Sciatic nerve (tissue), 2 donors: Measurements from ENCODE around the gene ITSN1. TPM values are rescaled to one million over a fixed set of nuclear protein-coding genes. Genes with fewer than 3 reads are reported as not detected.
A peak's percentile ranks its signal among the peaks of the same experiment; 100 is the strongest.
"Not testable (repeated sequence)": the region's sequence is repeated elsewhere in the genome, so short reads cannot be mapped to it uniquely, and the experiment has no call there.

ENCODE experiments used
- ATAC-seq: fragments of 200-7000 bp; cut with Tn5 transposase; one replicate; pipeline ENCODE4 v1.9.1; 2020; ENCODE audit warnings: mild to moderate bottlenecking, moderate library complexity
- DNase-seq: peaks from one replicate; pipeline ENCODE4 v3.0.0-alpha.2; 2020; ENCODE audit warnings: low spot score
- intact Hi-C: fragments of 100-400 bp; cut with DNase I; formaldehyde crosslinking; loops from one replicate; pipeline ENCODE4 v1.14.2; 2022
- total RNA-seq: library from RNA; stranded (reverse); fragmentation: NEBNext Ultra II Directional; extraction: Animal tissue kit (Norgen Biotek cat#: 25700); gene quantifications from one replicate; pipeline ENCODE4 v1.2.1, GENCODE V29; 2021
- donor health status: DM: no; HTN: no; CAD: no.
- donor health status: DM: no; HTN: no; CAD: no.

Gene ITSN1
- total RNA-seq, 1 donor from 2014 or later, result 88.8 TPM

- DNase-seq (no peak), ATAC-seq (no peak)
Measured at GRCh38 chr21:33699277-33699676, 57.0 kb downstream of the ITSN1 start.

GRCh38 chr21:33700491-33700890, 58.2 kb downstream of the ITSN1 start:
- ATAC-seq (no peak), DNase-seq (no peak)
- intact Hi-C loops, result no loop called here

More at GRCh38 chr21:33699277-33699676, 57.0 kb downstream of the ITSN1 start:
- intact Hi-C loops, result no loop called here

DNA sequence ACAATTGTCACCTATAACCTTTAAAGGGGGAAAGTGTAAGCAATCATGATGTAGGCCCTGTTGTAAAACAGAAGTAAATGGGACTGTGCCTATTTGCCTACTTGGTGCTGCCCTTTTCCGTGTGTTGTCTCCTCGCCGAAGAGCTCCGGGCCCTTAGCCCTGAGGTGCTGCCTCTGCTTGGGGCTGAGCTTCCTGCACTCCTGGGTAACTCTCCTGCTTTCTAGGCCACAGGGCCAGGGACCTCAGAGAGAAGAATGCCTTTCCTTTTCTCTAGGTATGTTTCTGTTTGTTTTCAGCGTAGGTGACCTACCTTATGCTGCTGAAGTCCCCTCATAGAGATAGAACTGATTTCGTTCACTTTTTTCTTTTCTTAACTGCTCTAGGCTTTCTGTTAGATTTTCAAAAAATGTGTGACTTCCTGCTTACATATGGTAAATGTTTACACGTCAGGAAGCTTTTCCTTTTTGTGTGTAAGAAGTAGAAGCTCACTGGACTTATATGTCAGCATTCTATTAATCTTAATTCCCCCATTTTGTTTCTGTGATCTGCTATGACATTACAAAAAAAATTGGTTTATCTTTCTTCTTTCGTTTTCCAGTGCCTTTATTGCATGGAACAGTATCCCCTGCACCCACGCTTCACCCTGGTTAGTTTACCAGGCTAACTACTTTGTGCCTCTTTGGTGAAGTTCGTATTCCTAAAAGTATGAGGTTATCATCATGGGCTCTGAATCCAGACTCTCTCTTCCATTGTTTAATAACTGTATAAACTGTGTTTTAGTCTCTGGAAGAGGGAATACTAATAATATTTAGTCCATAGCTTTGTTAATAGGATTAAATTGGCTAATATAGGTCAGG, 61.7 kb downstream of the ITSN1 start:
- no peak for DNase-seq
- no peak for ATAC-seq
- intact Hi-C loops, result no loop called here

DNA sequence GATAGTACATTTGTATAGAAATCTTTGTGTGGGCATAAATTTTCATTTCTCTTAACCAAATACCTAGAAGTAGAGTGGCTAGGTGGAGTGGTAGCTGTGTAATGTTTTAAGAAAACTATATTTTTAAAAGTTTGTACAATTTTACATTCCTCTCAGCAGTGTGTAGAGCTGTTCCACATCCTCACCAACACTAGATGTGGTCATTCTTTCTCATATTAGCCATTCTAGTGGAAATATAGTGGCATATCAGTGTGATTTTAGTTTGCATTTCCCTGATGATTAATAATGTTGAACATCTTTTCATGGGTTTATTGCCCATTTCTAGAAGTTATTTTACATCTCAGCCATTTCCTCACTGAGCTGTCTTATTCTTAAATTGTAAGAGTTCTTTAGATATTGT, 65.5 kb downstream of the ITSN1 start:
- ATAC-seq (no peak), DNase-seq (no peak)
- intact Hi-C loops, result no loop called here

DNA sequence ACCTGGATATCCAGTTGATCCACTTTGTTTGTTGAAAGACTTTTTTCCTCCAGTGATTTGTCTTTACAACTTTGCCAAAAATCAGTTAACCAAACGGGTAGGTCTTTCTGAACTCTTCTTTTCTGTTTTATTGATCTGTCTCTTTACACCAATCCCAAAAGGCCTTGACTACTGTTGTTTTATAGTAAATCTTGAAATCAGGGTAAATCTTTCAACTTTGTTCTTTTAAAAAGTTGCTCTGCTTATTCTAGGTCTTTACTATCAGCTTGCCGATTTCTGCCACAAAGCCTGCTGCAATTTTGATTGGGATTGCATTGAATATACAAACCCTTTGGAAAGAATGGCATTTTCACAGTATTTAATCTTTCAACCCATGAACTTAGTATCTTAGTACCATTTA, 66.6 kb downstream of the ITSN1 start:
- ATAC-seq (no peak), DNase-seq (no peak)
- intact Hi-C loops, result no loop called here

- no peak for DNase-seq
- no peak for ATAC-seq
- intact Hi-C loops, result no loop called here
Measured at GRCh38 chr21:33712022-33712803, 69.9 kb downstream of the ITSN1 start.

GRCh38 chr21:33721081-33721480, 78.8 kb downstream of the ITSN1 start:
- DNase-seq (no peak), ATAC-seq (no peak)
- intact Hi-C loops, result no loop called here

DNA sequence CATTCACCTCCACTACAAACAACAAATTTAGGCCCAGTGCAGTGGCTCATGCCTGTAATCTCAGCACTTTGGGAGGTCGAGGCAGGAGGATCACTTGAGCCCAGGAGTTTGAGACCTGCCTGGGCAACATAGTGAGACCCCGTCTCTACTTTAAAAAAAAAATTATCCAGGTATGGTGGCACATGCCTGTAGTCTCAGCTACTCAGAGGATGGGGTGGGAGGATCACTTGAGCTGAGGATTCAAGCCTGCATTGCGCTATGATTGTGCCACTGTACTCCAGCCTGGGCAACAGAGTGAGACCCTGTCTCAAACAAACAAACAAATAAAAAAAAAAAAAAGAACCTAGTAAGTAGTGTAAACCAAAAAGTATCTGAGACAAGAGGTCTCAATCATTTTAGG, 86.8 kb downstream of the ITSN1 start:
- intact Hi-C loops, ATAC-seq: not testable (repeated sequence)

GRCh38 chr21:33729641-33730040, 87.3 kb downstream of the ITSN1 start:
- DNase-seq, result no peak
- ATAC-seq, result no peak
- intact Hi-C loops, result no loop called here

More for the DNA sequence above, 86.8 kb downstream of the ITSN1 start:
- not testable (repeated sequence) for DNase-seq

GRCh38 chr21:33731447-33731846, 89.1 kb downstream of the ITSN1 start:
- DNase-seq, result no peak

DNA sequence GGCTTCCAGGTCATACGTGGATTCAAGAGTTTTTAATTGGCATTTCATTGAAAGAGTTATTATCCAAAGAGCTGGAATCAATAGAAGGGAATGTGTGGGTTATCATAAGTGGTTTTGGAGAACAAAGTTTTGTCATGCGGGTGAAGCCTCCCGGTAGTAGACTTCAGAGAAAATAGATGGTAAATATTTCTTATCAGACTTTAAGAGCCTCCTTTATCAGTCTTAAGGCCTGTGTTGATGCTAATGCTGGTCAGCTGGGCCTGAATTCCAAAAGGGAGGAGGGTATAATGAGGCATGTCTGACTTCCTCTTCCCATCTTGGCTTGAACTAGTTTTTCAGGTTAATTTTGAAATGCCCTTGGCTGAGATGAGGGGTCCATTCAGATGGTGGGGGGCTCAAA, 89.7 kb downstream of the ITSN1 start:
- ATAC-seq (no peak), DNase-seq (no peak)
- intact Hi-C loops, result no loop called here

More at GRCh38 chr21:33731447-33731846, 89.1 kb downstream of the ITSN1 start:
- ATAC-seq, result no peak
- intact Hi-C loops, result no loop called here

GRCh38 chr21:33733601-33734000, 91.3 kb downstream of the ITSN1 start:
- ATAC-seq, result no peak
- intact Hi-C loops, result no loop called here
- DNase-seq, result no peak

- intact Hi-C loops, result no loop called here
Measured at GRCh38 chr21:33734291-33734690, 92.0 kb downstream of the ITSN1 start.

GRCh38 chr21:33734818-33735217, 92.5 kb downstream of the ITSN1 start:
- intact Hi-C loops, result no loop called here
- DNase-seq (no peak), ATAC-seq (no peak)

More at GRCh38 chr21:33734291-33734690, 92.0 kb downstream of the ITSN1 start:
- no peak for DNase-seq
- ATAC-seq, result no peak

GRCh38 chr21:33736569-33736968, 94.3 kb downstream of the ITSN1 start:
- ATAC-seq (no peak), DNase-seq (no peak)
- intact Hi-C loops, result no loop called here

GRCh38 chr21:33739701-33740100, 97.4 kb downstream of the ITSN1 start:
- intact Hi-C loops, result no loop called here
- DNase-seq (no peak), ATAC-seq (no peak)

- intact Hi-C loops, result no loop called here
- DNase-seq, result no peak
- ATAC-seq, result no peak
Measured at GRCh38 chr21:33747420-33747819, 105.1 kb downstream of the ITSN1 start.

DNA sequence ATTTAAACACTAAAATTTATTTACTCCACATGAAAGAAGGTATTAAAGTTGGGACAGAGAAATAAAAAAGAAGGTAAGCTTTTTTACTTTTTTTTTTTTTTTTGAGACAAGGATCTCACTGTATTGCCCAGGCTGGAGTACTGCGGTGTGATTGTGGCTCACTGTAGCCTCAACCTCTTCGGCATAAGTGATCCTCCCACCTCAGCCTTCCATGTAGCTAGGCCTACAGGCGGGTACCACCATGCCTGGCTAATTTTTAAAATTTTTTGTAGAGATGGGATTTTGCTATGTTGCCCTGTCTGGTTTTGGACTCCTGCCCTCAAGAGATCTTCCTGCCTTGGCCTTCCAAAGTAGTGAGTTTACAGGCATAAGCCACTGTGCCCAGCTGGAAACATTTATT, 106.6 kb downstream of the ITSN1 start:
- intact Hi-C loops, result no loop called here
- no peak for ATAC-seq
- no peak for DNase-seq

- intact Hi-C loops, result no loop called here
- DNase-seq (no peak), ATAC-seq (no peak)
Measured at GRCh38 chr21:33750017-33750416, 107.7 kb downstream of the ITSN1 start.

DNA sequence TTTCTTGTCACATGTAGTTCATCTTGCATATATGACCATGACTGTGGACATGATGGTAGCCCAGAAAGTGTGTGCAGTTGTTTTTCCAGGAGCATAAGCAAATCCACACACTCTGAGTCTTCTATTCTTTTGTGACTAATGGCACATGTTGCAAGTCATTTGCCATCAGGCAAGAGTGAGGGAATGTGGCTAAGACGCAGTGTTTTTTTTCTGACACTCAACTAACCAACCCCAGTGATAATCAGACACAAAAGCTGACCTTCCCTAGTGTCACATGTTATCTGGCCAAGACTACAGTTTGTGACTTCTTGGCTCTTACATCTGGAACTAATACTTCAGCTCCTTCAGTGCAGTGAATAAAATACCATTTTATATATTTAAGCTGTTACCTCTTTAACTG, 108.8 kb downstream of the ITSN1 start:
- intact Hi-C loops, result no loop called here
- ATAC-seq (peak; percentile 56), DNase-seq (no peak)
